Measurements from ENCODE around the gene IL1B. TPM values are rescaled to one million over a fixed set of nuclear protein-coding genes. Genes with fewer than 3 reads are reported as not detected.

The IL1B gene
- total and polyA plus RNA-seq, 2 donors (not counting 3 experiments of a cell fraction or from before 2014, with no cell fraction given): 0.25 TPM; not detected in 1

DNA sequence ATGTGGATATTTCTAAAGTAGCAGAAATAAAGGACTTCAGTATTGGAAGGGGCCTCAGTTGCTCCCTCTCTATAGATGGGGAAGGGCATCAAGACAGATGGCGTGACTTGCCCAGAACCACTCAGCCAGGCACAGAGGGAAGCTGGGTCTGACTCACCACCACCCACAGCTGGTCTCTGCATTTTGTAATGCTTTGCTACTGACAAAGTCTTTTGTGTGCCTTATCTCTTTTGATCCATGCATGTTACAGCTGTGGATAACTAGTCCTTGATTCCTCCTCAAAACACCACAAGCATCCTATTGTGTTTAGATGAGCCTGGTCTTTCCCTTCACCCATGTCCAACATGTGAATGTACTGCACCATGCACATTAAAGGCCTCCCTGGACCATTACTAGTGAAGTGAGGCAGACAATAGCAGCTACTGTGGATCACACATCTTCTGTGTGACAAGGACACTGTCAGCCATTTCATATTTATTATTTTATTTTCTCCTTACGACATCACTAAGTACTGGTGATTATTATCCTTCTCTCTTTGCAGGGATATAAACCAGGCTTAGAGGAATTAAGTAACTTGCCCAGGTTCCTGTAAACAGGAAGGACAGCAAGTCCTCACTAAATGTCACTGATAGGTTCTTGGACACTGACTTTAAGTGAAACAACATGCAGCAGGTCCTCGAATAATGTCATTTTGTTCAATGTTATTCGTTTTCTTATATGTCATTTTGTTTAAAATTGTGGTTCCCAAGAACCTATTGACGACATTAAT lies 44.8 kb upstream of the IL1B start:
- BruUV-seq (replicated peaks): no TSS peak
- FAIRE-seq (peak; percentile 95), DNase-seq (ENCODE audit: low read depth, low spot score) (peak; percentile 65)
- H3K27ac ChIP-seq (ENCODE audit: insufficient read depth, low read depth, low read length): peak overlapping the region; percentile 62
- no peaks in the 10 kb centered on the region for H3K36me3 ChIP-seq (ENCODE audit: control insufficient read depth in 2 of 2, extremely low read depth in 1 of 2, insufficient read depth in 2 of 2, low read length in 2 of 2)
- H3K9ac ChIP-seq (replicated peaks; ENCODE audit: extremely low read depth, insufficient read depth, low read length): no peak overlapping the region
- ChIA-PET POLR2A (no interaction called here), CTCF (interaction anchor here (1.2 to 2.1 kb wide), 5 partner anchors 61 to 132 kb away, joined by 4 to 15 read pairs (median 7); no protein-coding TSS in a partner anchor)
- no peak overlapping the region for H3K4me2 ChIP-seq (ENCODE audit: insufficient read depth, low read length)
- H4K20me1 ChIP-seq (replicated peaks; ENCODE audit: control insufficient read depth, extremely low read depth, insufficient read depth, low read length): no peaks in the 10 kb centered on the region
- TF ChIP-seq, protein P1, sequence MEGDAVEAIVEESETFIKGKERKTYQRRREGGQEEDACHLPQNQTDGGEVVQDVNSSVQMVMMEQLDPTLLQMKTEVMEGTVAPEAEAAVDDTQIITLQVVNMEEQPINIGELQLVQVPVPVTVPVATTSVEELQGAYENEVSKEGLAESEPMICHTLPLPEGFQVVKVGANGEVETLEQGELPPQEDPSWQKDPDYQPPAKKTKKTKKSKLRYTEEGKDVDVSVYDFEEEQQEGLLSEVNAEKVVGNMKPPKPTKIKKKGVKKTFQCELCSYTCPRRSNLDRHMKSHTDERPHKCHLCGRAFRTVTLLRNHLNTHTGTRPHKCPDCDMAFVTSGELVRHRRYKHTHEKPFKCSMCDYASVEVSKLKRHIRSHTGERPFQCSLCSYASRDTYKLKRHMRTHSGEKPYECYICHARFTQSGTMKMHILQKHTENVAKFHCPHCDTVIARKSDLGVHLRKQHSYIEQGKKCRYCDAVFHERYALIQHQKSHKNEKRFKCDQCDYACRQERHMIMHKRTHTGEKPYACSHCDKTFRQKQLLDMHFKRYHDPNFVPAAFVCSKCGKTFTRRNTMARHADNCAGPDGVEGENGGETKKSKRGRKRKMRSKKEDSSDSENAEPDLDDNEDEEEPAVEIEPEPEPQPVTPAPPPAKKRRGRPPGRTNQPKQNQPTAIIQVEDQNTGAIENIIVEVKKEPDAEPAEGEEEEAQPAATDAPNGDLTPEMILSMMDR (IDR thresholded peaks at IDR 0.05; ENCODE audit: extremely low read depth in 1 of 2, insufficient read depth in 1 of 2, low read depth in 1 of 2, low read length in 2 of 2): no peak
- TF ChIP-seq EZH2 (IDR thresholded peaks at IDR 0.05; ENCODE audit: borderline replicate concordance, low read depth, low read length, severe bottlenecking): no peak
- TF ChIP-seq POLR2A (IDR thresholded peaks at IDR 0.05; ENCODE audit: low read depth, low read length): no peak
- peak; percentile 58 for TF ChIP-seq POLR2AphosphoS5 (IDR thresholded peaks at IDR 0.05; ENCODE audit: insufficient read depth, low read depth, low read length)
- TF ChIP-seq GATA2 (IDR thresholded peaks at IDR 0.05; ENCODE audit: insufficient read depth, insufficient read length, low read depth, low read length): peak; percentile 83
- no peak for TF ChIP-seq MYC (IDR thresholded peaks at IDR 0.05; ENCODE audit: low read depth, low read length)
- TF ChIP-seq JUN (IDR thresholded peaks at IDR 0.05; ENCODE audit: borderline replicate concordance, insufficient read depth, insufficient read length, low read depth): peak; percentile 78
- peak; percentile 68 for TF ChIP-seq FOS (IDR thresholded peaks at IDR 0.05; ENCODE audit: borderline replicate concordance, insufficient read depth, low read length)
- TF ChIP-seq, protein P2, sequence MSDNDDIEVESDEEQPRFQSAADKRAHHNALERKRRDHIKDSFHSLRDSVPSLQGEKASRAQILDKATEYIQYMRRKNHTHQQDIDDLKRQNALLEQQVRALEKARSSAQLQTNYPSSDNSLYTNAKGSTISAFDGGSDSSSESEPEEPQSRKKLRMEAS (IDR thresholded peaks at IDR 0.05; ENCODE audit: insufficient read depth, insufficient read length): no peak
- dilution Hi-C loops (cut with MboI; ENCODE audit: extremely low pct_ligation_motif_present, low sequenced_read_pairs) (no loop called here), intact Hi-C loops (cut with micrococcal nuclease) (loop anchor here (1.0 to 2.0 kb wide), 4 partner anchors 49 to 117 kb away; partner anchors contain the start of gene CKAP2L)
- no peaks in the 10 kb centered on the region for H3K27me3 ChIP-seq (ENCODE audit: control insufficient read depth in 2 of 2, insufficient read depth in 2 of 2, low read length in 2 of 2)
- H3K9me1 ChIP-seq (replicated peaks; ENCODE audit: control insufficient read depth, extremely low read depth, insufficient read depth, low read length): no peaks in the 10 kb centered on the region
- H3K4me1 ChIP-seq (ENCODE audit: control insufficient read depth, extremely low read depth, insufficient read depth, low read length): peaks cover 23% of the 10 kb centered on the region
- H2AFZ ChIP-seq (ENCODE audit: low read depth, low read length): no peak overlapping the region
- no peaks in the 10 kb centered on the region for H3K79me2 ChIP-seq (ENCODE audit: control insufficient read depth, insufficient read depth, low read length)
- no peak overlapping the region for H3K4me3 ChIP-seq (replicated peaks in 1 of 3; ENCODE audit: insufficient read depth in 1 of 3, low read depth in 1 of 3, low read length in 3 of 3)
- no peaks in the 10 kb centered on the region for H3K9me3 ChIP-seq (replicated peaks; ENCODE audit: control insufficient read depth, insufficient read depth, low read length)
